ENCODE data around the gene TSEN2. TPM values are rescaled to one million over a fixed set of nuclear protein-coding genes. Genes with fewer than 3 reads are reported as not detected.

TSEN2 gene
- total RNA-seq, 4 donors from 2014 or later, result 31.8 to 40.2 (median 35.2) TPM

GRCh38 chr3:12582730-12583129 is 98.5 kb downstream of the TSEN2 start:
- Histone ChIP-seq H3K27ac (no peak overlapping the region), H3K9me3 (no peaks in the 10 kb centered on the region), H3K27me3 (no peaks in the 10 kb centered on the region), H3K4me1 (peaks cover 0 to 17% (median 0%) of the 10 kb centered on the region in 4 donors), H3K4me3 (no peak overlapping the region), H3K36me3 (peaks cover 4 to 98% (median 23%) of the 10 kb centered on the region in 3 donors)
- TF ChIP-seq POLR2A (IDR thresholded peaks at IDR 0.05), result no peak
- TF ChIP-seq, protein P1, sequence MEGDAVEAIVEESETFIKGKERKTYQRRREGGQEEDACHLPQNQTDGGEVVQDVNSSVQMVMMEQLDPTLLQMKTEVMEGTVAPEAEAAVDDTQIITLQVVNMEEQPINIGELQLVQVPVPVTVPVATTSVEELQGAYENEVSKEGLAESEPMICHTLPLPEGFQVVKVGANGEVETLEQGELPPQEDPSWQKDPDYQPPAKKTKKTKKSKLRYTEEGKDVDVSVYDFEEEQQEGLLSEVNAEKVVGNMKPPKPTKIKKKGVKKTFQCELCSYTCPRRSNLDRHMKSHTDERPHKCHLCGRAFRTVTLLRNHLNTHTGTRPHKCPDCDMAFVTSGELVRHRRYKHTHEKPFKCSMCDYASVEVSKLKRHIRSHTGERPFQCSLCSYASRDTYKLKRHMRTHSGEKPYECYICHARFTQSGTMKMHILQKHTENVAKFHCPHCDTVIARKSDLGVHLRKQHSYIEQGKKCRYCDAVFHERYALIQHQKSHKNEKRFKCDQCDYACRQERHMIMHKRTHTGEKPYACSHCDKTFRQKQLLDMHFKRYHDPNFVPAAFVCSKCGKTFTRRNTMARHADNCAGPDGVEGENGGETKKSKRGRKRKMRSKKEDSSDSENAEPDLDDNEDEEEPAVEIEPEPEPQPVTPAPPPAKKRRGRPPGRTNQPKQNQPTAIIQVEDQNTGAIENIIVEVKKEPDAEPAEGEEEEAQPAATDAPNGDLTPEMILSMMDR (IDR thresholded peaks at IDR 0.05), result no peak
- TF ChIP-seq EP300 (IDR thresholded peaks at IDR 0.05), result no peak
- no peak for DNase-seq (ENCODE audit: low spot score in 2 of 2)
- 81 to 96% methylated on average over 4 of the region's 4 CpGs for WGBS, 2 donors

Small RNA genes within 50 kb of the gene (small RNA-seq; reads per million reads assigned to genes)
- gene RF00017 (not detected), gene RNA5SP123 (not detected), gene RNU6-377P (not detected)

Other genes with a start within 250 kb of the TSEN2 start
- gene PPARG, start 195.4 kb upstream of the TSEN2 start, total RNA-seq, result 10 to 100 TPM; 20.0 to 64.2 (median 29.6) TPM
- not detected for gene MKRN2OS, start 61.0 kb downstream of the TSEN2 start, total RNA-seq
- gene MKRN2, start 72.6 kb downstream of the TSEN2 start, total RNA-seq, result 10 to 100 TPM; 35.5 to 49.4 (median 45.3) TPM
- 100 to 1,000 TPM; 106 to 136 (median 121) TPM for gene RAF1, start 179.6 kb downstream of the TSEN2 start, total RNA-seq

Data from tibial nerve (tissue), 4 donors.